GM18508 (cell line): ENCODE measurements around the gene CREBRF.
"Not testable (repeated sequence)": the region's sequence is repeated elsewhere in the genome, so short reads cannot be mapped to it uniquely, and the experiment has no call there.

Source experiments
- ATAC-seq: cut with Tn5 transposase; IDR thresholded peaks from one replicate; pipeline ENCODE4 v1.9.1; 2021; ENCODE audit warnings: moderate number of reproducible peaks; ENCODE audit not compliant: insufficient read depth, unreplicated experiment

The CREBRF gene

DNA sequence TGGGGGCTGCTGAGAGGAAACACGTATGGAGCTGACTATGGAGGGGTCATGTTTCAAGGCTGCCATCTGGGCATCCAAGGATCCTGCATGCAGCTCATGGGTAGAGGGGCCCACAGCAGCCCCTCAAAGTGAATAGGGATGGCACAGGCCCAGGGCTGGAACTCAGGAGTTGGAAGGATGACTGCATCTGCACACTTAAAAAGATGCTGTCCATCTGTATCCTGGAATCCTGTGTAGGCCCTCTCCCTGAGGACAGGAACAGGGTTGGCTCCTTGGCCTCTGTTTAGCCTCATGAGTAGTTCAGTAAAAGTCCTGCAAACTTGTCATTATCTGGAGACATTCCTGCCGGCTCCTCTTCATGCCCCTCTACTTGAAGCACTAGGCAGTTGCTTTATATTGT lies 92.2 kb downstream of the CREBRF start:
- ATAC-seq, result no peak

DNA sequence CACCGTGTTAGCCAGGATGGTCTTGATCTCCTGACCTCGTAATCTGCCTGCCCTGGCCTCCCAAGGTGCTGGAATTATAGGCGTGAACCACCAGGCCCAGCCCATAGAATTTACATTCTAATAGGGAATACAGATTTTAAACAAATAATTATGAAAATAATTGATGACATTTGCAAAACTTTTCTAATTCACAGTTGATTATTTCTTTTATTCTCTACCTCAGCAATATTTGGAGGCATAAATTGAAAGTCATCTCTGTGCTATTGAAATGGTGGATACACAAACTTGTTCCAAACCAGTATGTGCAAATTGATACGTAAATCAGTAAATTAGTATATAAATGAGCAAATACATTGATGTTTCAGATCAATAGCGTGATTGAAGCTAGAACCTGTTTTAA lies 96.4 kb downstream of the CREBRF start:
- no peak for ATAC-seq

DNA sequence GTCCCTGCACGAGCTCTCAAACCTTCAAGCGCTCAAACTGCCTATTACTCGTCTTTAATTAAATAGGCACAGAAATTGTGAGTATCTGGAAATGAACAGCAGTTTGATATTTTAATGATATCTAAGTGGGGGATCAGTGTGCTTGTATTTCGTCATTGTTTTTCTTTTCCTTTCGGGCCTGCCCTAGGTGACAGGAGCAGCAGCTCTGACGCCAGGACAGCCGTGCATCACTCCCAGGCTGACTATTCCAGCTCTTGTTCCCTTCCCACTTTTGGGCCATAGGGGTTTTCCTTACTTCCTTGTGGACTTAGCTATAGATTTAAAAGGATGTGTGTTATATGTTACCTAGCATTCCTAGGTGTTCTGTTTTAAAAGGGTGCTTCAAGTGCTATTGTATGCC lies 97.7 kb downstream of the CREBRF start:
- ATAC-seq, result no peak

DNA sequence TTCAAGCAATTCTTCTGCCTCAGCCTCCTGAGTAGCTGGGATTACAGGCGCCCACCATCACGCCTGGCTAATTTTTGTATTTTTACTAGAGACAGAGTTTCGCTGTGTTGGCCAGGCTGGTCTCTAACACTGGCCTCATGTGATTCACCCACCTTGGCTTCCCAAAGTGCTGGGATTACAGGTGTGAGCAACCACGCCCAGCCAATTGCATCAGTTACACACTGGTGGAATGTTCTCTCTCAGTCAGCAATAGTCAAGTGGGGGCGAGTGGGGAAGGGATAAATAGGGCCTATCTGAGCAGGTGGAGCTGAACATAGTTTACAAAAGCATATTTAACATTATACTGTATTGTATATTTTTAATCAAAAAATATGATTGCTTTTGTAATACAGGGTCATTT lies 98.5 kb downstream of the CREBRF start:
- ATAC-seq, result not testable (repeated sequence)

DNA sequence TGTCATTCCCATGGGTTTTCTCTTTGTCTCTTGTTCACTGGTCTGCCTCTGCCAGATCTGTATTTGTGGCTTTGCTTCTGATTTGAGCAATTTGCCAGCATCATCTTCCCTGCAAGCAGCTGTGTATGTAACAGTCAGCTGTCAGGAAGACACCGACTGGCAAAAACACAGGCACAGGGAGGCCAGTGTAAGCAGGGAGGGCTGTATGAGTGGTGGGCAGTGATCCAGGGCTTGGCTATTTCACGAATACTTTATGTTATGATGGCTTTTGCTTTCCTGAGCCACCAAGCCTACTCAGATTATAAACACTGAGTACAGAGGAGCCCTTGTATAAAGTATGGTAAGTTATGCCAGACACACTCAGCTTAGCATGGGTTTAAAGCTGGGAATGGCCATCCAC lies 99.8 kb downstream of the CREBRF start:
- no peak for ATAC-seq

DNA sequence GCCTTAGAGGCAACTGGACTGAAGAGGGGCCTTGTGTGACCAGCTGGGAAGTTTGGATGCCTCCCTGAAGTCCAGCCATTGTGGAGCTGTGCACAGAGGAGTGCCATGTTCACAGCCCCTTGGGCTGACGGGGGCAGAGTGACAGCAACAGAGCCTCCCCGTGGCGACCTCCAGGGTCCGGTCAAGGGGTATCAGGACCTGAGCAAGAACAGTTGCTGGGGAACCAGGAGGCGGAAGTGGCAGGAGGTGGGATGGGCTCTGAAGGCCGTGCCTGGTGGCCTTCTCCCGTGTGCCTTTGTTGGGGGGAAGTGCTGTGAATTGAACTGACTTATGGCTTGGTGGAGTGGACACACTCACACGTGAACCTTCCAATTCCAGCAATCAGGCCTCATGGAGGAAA lies 102.2 kb downstream of the CREBRF start:
- no peak for ATAC-seq

DNA sequence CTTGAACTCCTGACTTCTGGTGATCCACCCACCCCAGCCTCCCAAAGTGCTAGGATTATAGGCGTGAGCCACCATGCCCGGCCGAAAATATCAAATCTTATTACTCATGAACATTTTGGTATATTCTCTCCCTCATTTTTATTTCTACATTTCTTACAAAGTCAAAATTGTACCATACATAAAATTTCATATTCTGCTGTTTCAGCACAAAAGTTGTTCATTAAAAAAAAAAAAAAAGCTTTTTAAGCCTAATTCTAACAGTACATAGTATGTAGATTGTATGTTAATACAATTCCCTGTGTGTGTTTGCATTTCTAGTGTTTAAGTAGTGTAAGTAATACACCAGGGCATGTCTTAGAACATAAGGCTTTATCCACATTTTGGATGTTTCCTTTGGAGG lies 103.1 kb downstream of the CREBRF start:
- no peak for ATAC-seq

DNA sequence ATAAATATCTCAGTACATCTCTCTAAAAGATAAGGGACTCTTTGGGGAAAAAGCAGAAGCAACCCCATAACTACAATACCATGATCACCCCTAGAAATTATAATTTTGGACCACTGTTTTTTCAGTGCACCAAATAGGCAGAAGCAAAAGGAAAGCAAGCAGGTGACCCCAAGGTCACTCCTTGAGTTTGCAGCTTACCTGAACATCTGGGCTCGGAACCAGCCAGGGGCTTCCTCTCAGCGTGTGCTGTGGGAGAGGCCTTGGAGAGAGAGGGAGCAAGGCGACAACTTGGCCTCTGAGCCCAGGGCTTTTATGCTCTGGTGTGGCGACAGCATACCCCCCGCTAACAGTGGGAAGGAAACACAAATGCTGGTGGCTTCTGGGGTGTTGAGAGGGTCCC lies 105.0 kb downstream of the CREBRF start:
- no peak for ATAC-seq

DNA sequence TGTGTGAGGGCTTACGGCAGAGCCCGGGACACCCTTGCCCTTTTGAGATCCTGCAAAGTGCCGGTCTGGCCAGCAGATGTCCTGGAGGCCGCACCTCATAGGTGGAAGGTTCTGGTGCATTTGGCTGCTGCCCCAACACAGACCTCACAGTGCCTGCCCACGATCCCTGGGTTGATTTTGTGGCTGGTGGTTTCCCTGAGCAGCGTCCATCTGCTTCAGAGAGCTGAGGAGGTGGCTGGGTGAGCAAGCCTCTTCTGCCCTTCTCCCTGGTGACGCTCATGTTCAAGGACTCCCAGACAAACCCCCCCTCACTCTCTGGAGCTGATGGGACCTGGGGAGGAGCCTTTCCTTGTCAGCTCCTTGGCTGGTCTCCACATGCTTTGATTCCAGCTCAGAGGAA lies 107.1 kb downstream of the CREBRF start:
- no peak for ATAC-seq

DNA sequence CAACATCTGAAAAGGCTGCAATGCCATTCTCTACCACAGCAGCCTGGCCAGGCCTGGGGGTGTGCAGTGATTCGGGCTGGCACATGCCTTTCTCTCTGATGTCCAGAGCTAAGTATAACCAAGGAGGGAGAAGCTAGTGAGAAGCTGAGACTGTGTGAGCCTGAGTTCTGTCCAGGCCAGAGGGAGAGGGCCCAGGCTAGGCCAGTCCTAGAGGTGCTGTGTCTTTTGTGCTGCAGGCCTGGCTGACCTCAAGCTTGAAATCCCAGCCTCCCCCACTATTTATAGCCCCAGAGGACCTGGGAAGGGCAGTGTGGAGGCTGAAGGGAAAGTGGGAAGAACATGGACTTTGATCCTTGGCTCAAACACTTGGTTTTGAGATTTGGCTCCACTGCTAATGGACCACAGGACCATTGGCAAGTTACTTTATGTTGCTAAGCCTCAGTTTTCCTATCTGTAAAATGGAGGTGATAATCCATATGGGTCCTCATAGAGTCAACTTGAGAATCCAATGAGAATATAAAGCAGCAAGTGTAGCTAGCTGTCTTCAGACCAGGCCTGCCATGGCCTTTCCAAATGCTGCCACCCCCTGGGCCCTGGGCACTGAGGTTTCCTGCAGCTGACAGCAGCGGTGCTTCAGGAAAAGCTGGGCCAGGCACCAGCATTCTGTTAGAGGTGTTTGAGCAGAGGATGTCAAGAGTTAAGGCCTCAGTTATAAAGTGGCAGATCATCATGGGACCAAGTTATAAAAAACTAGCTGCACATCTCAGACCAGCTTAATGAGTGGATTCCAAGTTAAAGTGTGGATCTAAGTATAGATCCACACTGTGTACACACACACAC lies 109.2 kb downstream of the CREBRF start:
- ATAC-seq, result no peak

DNA sequence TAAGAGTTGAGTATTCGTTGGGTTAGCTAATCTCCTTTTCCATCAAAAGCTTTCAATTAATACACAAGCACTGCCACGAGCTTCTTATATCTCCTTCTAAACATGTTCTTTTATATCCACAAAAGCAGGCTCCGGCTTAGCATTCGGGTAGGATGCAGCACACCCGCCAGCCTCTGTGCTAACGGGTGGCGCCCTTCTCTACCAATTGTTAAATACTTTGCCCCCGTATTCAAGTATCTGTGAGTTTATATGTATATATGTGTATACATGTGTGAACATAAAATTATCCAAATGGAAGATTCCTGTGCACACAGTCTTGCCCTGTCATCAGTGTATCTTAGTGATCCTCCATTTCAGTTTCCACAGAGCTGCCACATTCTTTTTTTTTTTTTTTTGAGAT lies 116.0 kb downstream of the CREBRF start:
- ATAC-seq, result no peak

DNA sequence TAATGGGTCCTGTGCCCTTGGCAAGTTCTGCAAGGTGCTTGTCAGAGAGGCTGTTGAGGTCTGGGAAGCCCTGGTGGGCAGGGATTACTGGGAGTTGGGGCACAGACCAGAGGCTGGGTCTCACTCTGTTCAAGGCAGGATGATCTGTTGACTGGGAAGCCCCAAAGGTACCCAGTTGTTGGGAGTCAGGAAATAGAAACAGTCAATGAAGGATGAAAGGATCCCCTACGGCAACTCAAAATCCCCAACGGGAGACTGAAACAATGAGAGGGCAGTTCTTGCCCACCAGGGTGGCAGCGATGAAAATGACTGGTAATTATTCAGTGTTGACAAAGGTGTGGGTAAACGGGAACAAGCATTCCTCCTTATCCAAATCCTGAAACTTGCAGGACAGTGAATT lies 119.4 kb downstream of the CREBRF start:
- no peak for ATAC-seq

DNA sequence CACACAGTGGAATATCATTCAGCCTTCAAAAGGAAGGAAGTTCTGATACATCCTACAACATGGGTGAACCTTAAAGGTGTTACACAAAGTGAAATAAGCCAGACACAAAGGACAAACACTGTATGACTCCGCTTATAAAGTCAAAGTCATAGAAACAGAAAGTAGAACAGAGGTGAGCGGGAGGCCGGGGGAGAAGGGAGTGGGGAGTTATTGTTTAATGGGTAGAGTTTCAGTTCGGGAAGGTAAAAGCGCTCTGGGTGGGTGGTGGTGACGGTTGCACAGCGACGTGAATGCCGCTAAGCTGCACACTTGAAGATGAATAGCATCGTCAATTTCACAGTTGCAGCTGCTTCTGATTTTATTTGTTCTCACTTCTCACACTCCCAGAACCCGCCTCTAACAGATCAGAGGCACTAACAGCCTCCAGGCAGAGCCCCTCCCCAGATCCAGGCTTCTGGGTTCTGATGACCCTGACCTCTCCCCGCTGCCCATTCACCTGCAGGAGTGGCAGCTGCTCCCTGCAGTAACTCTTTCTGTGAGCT lies 122.3 kb downstream of the CREBRF start:
- no peak for ATAC-seq

DNA sequence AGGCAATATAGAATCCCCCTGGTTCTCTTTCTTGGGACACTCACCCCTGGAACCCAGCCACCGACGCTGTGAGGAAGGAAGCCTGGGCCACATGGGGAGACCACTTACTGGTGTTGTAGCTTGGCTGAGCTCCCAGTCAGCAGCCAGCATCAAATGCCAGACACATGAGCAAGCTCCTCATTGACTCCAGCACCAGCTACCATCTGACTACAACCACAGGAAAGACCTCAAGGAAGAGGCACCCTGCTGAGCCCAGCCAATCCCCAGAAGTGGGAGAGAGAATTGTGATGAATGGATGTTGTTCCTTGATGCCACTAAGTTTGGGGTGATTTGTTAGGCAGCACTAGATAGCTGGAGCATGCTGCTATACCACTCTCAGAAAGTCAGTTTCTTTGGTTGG lies 124.2 kb downstream of the CREBRF start:
- ATAC-seq, result no peak

DNA sequence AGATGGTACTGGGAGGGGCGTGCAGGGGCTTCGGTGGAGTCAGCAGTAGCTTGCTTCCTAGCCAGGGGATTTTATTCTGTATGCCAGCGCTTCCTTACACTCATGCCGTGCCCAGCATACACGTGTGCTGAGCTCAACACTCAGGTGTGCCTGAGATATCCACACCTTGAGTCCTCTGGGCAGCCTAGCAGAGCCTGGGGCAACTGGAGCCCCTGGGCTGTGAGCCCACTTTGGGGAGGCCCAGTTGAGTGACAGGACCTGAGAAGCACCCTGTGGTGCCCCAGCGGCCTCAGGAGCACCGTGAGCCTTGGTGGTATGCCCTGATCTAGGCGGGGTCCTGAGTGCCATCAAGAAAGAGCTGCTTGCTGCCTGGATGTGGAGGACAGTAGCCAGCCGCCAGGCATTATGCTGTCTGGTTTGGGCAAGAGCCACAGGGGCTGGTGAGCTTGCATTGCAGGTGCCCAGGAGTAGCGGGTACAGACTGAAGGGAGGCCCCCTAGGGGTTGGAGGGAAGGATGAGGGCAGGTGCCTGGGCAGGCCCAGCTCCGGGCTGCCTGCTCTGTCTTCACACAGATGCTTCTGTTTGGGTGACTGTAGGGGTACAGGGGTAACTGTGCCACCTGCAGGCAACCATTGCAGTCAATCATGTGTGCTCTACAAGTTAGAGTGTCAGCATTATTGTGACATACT lies 131.0 kb downstream of the CREBRF start:
- ATAC-seq, result no peak

DNA sequence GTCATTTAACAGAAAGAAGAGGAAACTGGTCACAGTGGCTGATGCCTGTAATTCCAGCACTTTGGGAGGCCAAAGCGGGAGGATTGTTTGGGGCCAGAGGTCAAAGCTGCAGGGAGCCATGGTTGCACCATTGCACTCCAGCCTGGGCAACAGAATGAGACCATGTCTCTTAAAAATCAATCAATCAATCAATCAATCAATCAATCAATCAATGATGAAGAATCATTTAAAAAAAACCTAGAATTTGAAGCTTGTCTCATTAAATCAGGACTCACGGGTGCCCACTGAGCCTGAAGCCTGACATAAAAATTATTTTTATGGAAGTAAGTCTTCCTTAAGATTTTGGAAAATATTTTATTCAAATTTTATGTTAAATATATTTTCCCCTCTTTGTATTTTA lies 132.1 kb downstream of the CREBRF start:
- ATAC-seq, result no peak
